Neutrophil (primary cell): ENCODE data around the gene SYNPR.

Source experiments
- H3K27ac ChIP-seq: fragments of 200-600 bp; sonication (generic); 2 replicates; pipeline ENCODE4 v1.5.1; 2016; ENCODE audit warnings: mild to moderate bottlenecking, moderate library complexity
- H3K27me3 ChIP-seq: fragments of 200-600 bp; sonication (generic); 2 replicates; pipeline ENCODE4 v1.6.0; 2016; ENCODE audit warnings: mild to moderate bottlenecking
- H3K36me3 ChIP-seq: fragments of 200-600 bp; sonication (generic); 2 replicates; pipeline ENCODE4 v1.5.1; 2017
- H3K4me1 ChIP-seq, 2 experiments: fragments of 200-600 bp in 1 of 2; sonication (generic) in 1 of 2; 1 replicate in 1 of 2; 2 replicates in 1 of 2; pipeline versions ENCODE4 v1.5.1 to v1.6.1; 2013 to 2016; ENCODE audit warnings: low read depth in 1 of 2, low read length in 1 of 2, mild to moderate bottlenecking in 1 of 2, moderate library complexity in 1 of 2; ENCODE audit not compliant: control insufficient read depth in 1 of 2, insufficient read depth in 1 of 2
- H3K4me3 ChIP-seq, 2 experiments: fragments of 200-600 bp in 1 of 2; sonication (generic) in 1 of 2; 1 replicate in 1 of 2; 2 replicates in 1 of 2; pipeline ENCODE4 v1.5.1; 2013 to 2016; ENCODE audit warnings: low read depth in 1 of 2, low read length in 1 of 2, mild to moderate bottlenecking in 1 of 2, moderate library complexity in 1 of 2
- H3K9me3 ChIP-seq: fragments of 200-600 bp; sonication (generic); 2 replicates; pipeline ENCODE4 v1.5.1; 2016
- CTCF ChIP-seq: fragments of 200-600 bp; sonication (generic); IDR thresholded peaks from 2 replicates; pipeline ENCODE4 v1.5.1; 2016; ENCODE audit warnings: antibody characterized with exemption

Gene SYNPR

GRCh38 chr3:63514678-63515077 is 236.6 kb downstream of the SYNPR start:
- no peaks in the 10 kb centered on the region for H3K36me3 ChIP-seq
- no peak for TF ChIP-seq CTCF
- no peak overlapping the region for H3K27ac ChIP-seq
- H3K9me3 ChIP-seq: no peaks in the 10 kb centered on the region
- no peak overlapping the region for H3K4me3 ChIP-seq
- no peaks in the 10 kb centered on the region for H3K27me3 ChIP-seq
- H3K4me1 ChIP-seq: no peaks in the 10 kb centered on the region

GRCh38 chr3:63519426-63519825 is 241.3 kb downstream of the SYNPR start:
- no peaks in the 10 kb centered on the region for H3K9me3 ChIP-seq
- H3K27me3 ChIP-seq: no peaks in the 10 kb centered on the region
- H3K36me3 ChIP-seq: no peaks in the 10 kb centered on the region
- no peak overlapping the region for H3K27ac ChIP-seq
- H3K4me3 ChIP-seq: no peak overlapping the region
- no peaks in the 10 kb centered on the region for H3K4me1 ChIP-seq
- no peak for TF ChIP-seq CTCF

- no peaks in the 10 kb centered on the region for H3K4me1 ChIP-seq
- no peak overlapping the region for H3K4me3 ChIP-seq
- H3K36me3 ChIP-seq: no peaks in the 10 kb centered on the region
- H3K27ac ChIP-seq: no peak overlapping the region
- no peak for TF ChIP-seq CTCF
- no peaks in the 10 kb centered on the region for H3K27me3 ChIP-seq
- H3K9me3 ChIP-seq: no peaks in the 10 kb centered on the region
Measured at GRCh38 chr3:63521657-63522056, 243.5 kb downstream of the SYNPR start.

GRCh38 chr3:63523100-63523499 is 245.0 kb downstream of the SYNPR start:
- no peaks in the 10 kb centered on the region for H3K27me3 ChIP-seq

GRCh38 chr3:63528325-63529000 is 250.4 kb downstream of the SYNPR start:
- TF ChIP-seq CTCF: no peak
- Histone ChIP-seq H3K4me3 (no peak overlapping the region), H3K27ac (no peak overlapping the region), H3K4me1 (no peaks in the 10 kb centered on the region), H3K9me3 (no peaks in the 10 kb centered on the region), H3K27me3 (no peaks in the 10 kb centered on the region), H3K36me3 (no peaks in the 10 kb centered on the region)

More at GRCh38 chr3:63523100-63523499, 245.0 kb downstream of the SYNPR start:
- H3K4me1 ChIP-seq: no peaks in the 10 kb centered on the region
- H3K36me3 ChIP-seq: no peaks in the 10 kb centered on the region
- no peak overlapping the region for H3K27ac ChIP-seq
- no peak overlapping the region for H3K4me3 ChIP-seq
- no peaks in the 10 kb centered on the region for H3K9me3 ChIP-seq
- TF ChIP-seq CTCF: no peak
